Activated CD8-positive, alpha-beta T cell treated with anti-CD3 and anti-CD28 coated beads for 36 hours (primary cell): Measurements from ENCODE around the gene SLC25A42. TPM values are rescaled to one million over a fixed set of nuclear protein-coding genes. Genes with fewer than 3 reads are reported as not detected.

Experiments
- ATAC-seq: fragments of 200-7000 bp; cut with Tn5 transposase; one replicate; pipeline ENCODE4 v1.10.0; 2021; ENCODE audit warnings: mild to moderate bottlenecking, moderate library complexity
- CTCF ChIA-PET: fragments of 350-600 bp; sonication (Branson Sonifier 250); formaldehyde crosslinking; loops from one replicate; lab custom pipeline; 2021; ENCODE audit warnings: antibody characterized with exemption; lab: Charles Lee
- POLR2A ChIA-PET: fragments of 350-600 bp; sonication (Branson Sonifier 250); formaldehyde crosslinking; loops from one replicate; lab custom pipeline; 2021; ENCODE audit warnings: antibody characterized with exemption; lab: Charles Lee
- DNase-seq: peaks from one replicate; pipeline ENCODE4 v3.0.0-alpha.2; 2020
- H3K27ac Mint-ChIP-seq: one replicate; pipeline ENCODE4 v1.8.0; 2021; ENCODE audit warnings: mild to moderate bottlenecking, mixed read lengths
- H3K27me3 Mint-ChIP-seq: one replicate; pipeline ENCODE4 v1.8.0; 2021; ENCODE audit warnings: mixed read lengths
- H3K36me3 Mint-ChIP-seq: one replicate; pipeline ENCODE4 v1.8.0; 2021; ENCODE audit warnings: low read depth, mixed read lengths
- H3K4me1 Mint-ChIP-seq: one replicate; pipeline ENCODE4 v1.8.0; 2021; ENCODE audit warnings: low read depth, mixed read lengths
- H3K4me3 Mint-ChIP-seq: one replicate; pipeline ENCODE4 v1.8.0; 2021; ENCODE audit warnings: mild to moderate bottlenecking, moderate library complexity, mixed read lengths
- H3K9me3 Mint-ChIP-seq: one replicate; pipeline ENCODE4 v1.8.0; 2021; ENCODE audit warnings: mixed read lengths
- CTCF ChIP-seq: fragments of 200-600 bp; IDR thresholded peaks from one replicate; pipeline ENCODE4 v1.8.0; 2022; ENCODE audit warnings: antibody characterized with exemption, mild to moderate bottlenecking
- intact Hi-C: fragments of 100-400 bp; cut with micrococcal nuclease; formaldehyde crosslinking; loops from one replicate; pipeline ENCODE4 v1.10.0; 2022
- total RNA-seq, 2 experiments: library from RNA; stranded (reverse); gene quantifications; one replicate each; pipeline ENCODE4 v1.2.3, GENCODE V29; 2021

Gene SLC25A42
- total RNA-seq, 2 experiments from 2014 or later, result 10.9 to 11.1 TPM

GRCh38 chr19:19032420-19033175 lies 31.2 kb upstream of the SLC25A42 start:
- peaks cover 40% of the 10 kb centered on the region for H3K36me3 Mint-ChIP-seq
- intact Hi-C loops, result no loop called here
- peak; percentile 76 for ATAC-seq
- no peaks in the 10 kb centered on the region for H3K9me3 Mint-ChIP-seq
- no peak for TF ChIP-seq CTCF
- peak overlapping the region; percentile 87 for H3K4me3 Mint-ChIP-seq
- ChIA-PET CTCF (interaction anchor here (1.0 kb wide), 1 partner anchor 21 kb away, joined by 3 read pairs; no protein-coding TSS in a partner anchor), POLR2A (interaction anchor here (1.0 to 1.2 kb wide), 3 partner anchors 22 to 199 kb away, joined by 3 read pairs; partner anchors contain the start of genes COPE and DDX49)
- DNase-seq, result peak; percentile 97
- H3K4me1 Mint-ChIP-seq, result peaks cover 37% of the 10 kb centered on the region
- H3K27me3 Mint-ChIP-seq, result no peaks in the 10 kb centered on the region
- H3K27ac Mint-ChIP-seq, result peak overlapping the region; percentile 95

GRCh38 chr19:19033176-19033425 lies 30.7 kb upstream of the SLC25A42 start:
- Mint-ChIP-seq H3K27ac (peak overlapping the region; percentile 95), H3K36me3 (peaks cover 42% of the 10 kb centered on the region), H3K4me1 (peaks cover 35% of the 10 kb centered on the region), H3K9me3 (no peaks in the 10 kb centered on the region), H3K4me3 (peak overlapping the region; percentile 93), H3K27me3 (no peaks in the 10 kb centered on the region)
- DNase-seq (no peak), ATAC-seq (no peak)
- TF ChIP-seq CTCF, result no peak
- ChIA-PET POLR2A (interaction anchor here (1.0 kb wide), 1 partner anchor 200 kb away, joined by 3 read pairs; no protein-coding TSS in a partner anchor), CTCF (no interaction called here)
- intact Hi-C loops, result no loop called here

GRCh38 chr19:19033426-19034203 lies 30.2 kb upstream of the SLC25A42 start, which contains the start of the genes ARMC6 and SUGP2:
TSS of gene ARMC6 (plus strand) at chr19:19033603. CDS start at chr19:19034210, 607 bp downstream.
TSS of gene SUGP2 (minus strand) at chr19:19033517. CDS start at chr19:19031071, 2,446 bp downstream.
- POLR2A ChIA-PET, result interaction anchor here (1.0 kb wide), 1 partner anchor 200 kb away, joined by 3 read pairs; no protein-coding TSS in a partner anchor
- H3K4me3 Mint-ChIP-seq, result peak within 1 kb of the TSS; percentile 93
- intact Hi-C loops, result no loop called here

GRCh38 chr19:19034204-19034624 lies 29.6 kb upstream of the SLC25A42 start:
- no peaks in the 10 kb centered on the region for H3K9me3 Mint-ChIP-seq
- peak; percentile 57 for ATAC-seq
- H3K4me3 Mint-ChIP-seq, result peak overlapping the region; percentile 93
- ChIA-PET POLR2A (interaction anchor here (0.9 to 1.3 kb wide), 2 partner anchors 32 to 115 kb away, joined by 3 to 4 read pairs; partner anchors contain the start of genes COPE and DDX49), CTCF (no interaction called here)
- peak overlapping the region; percentile 92 for H3K27ac Mint-ChIP-seq
- no peaks in the 10 kb centered on the region for H3K27me3 Mint-ChIP-seq
- peak; percentile 86 for DNase-seq
- TF ChIP-seq CTCF, result no peak
- peaks cover 32% of the 10 kb centered on the region for H3K4me1 Mint-ChIP-seq
- intact Hi-C loops, result no loop called here
- peaks cover 36% of the 10 kb centered on the region for H3K36me3 Mint-ChIP-seq

More at GRCh38 chr19:19033426-19034203, 30.2 kb upstream of the SLC25A42 start, which contains the start of the genes ARMC6 and SUGP2:
- peaks cover 37% of the 10 kb centered on the region for H3K36me3 Mint-ChIP-seq
- CTCF ChIA-PET, result no interaction called here
- DNase-seq (peak; percentile 91), ATAC-seq (peak; percentile 78)
- H3K27me3 Mint-ChIP-seq, result no peaks in the 10 kb centered on the region
- TF ChIP-seq CTCF, result no peak
- no peaks in the 10 kb centered on the region for H3K9me3 Mint-ChIP-seq
- peaks cover 30% of the 10 kb centered on the region for H3K4me1 Mint-ChIP-seq
- peak within 1 kb of the TSS; percentile 95 for H3K27ac Mint-ChIP-seq
